HG02759 (cell line): Measurements from ENCODE around the gene COPG1.
"Not testable (repeated sequence)": the region's sequence is repeated elsewhere in the genome, so short reads cannot be mapped to it uniquely, and the experiment has no call there.

Experiments used
- ATAC-seq: cut with Tn5 transposase; IDR thresholded peaks from one replicate; pipeline ENCODE4 v1.9.1; 2021; ENCODE audit warnings: mild to moderate bottlenecking, moderate library complexity; ENCODE audit not compliant: unreplicated experiment

The COPG1 gene

DNA sequence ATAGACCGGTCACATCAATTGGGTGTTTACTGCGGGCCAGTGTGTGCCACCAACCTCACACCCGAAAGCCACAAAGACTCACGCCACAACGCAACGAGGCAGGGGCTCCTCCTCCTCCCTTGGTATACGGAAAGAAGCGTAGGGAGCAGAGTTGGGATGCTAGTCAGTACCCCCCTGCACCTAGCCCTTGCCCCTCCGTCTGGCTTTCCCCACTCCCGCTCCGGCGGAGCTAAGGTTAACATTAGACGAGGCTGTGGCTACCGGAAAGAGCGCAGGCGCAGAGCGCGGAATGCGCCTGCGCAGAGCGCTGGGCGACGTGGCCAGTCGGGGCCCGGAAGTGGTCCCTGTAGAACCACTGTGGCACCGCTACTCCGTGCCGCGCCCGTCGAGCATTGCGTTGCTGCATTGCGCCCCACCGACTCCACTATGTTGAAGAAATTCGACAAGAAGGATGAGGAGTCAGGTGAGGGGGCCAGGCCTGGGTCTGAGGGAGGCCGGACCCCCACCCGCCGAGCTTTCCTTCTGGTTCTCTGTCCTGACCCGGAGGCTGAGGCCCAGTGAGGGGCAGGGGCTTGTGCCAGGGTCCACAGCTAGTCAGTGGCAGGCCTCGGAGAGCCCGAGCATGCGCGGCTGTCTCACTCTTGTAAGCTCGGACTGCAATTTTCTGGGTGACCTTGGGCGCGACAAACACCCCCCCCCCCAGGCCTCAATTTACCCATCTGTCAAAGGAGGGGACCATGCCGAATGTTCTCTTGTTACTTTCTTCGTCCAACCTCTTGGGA is at the start of gene COPG1:
COPG1 (plus strand) TSS at position 323 of the 782 bp plus-strand sequence; CDS start at position 427, 104 bp downstream.
- ATAC-seq = peak; percentile 92

- ATAC-seq = no peak
Observed at GRCh38 chr3:129204473-129204872, 44.9 kb upstream of the COPG1 start.

DNA sequence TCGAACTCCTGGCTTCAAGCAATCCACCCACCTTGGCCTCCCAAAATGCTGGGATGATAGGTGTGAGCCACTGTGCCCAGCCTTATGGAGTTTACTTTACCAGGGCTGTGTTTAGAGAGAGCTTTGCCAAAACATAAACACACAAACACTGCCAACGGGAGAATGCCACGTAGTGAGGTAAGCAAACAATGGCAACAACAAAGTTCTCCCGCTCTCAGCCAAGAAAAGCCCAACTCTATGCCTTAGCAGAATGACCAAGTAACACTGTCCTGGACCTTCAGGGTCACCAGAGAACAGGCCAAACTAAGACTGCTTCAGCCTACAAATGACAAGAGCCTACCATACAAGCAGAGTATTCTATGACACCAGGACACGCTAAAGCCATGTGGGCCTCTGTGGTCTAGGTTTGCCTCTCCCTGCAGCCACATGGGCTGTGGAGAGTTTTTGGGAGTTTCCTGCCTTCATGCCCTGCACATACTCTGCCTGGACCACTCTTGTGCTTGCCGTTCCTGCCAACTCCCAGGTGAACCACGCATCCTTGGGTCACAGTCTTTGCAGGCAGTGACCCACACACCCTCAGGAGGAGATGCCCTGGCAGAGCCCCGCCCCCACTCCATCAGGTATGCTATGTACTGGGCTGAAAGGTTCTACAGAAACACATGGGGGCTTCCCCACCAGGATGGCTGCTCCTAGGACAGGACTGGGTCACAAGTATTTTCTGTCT is 44.1 kb upstream of the COPG1 start:
- no peak for ATAC-seq

GRCh38 chr3:129207479-129207878 is 41.9 kb upstream of the COPG1 start:
- ATAC-seq = no peak

DNA sequence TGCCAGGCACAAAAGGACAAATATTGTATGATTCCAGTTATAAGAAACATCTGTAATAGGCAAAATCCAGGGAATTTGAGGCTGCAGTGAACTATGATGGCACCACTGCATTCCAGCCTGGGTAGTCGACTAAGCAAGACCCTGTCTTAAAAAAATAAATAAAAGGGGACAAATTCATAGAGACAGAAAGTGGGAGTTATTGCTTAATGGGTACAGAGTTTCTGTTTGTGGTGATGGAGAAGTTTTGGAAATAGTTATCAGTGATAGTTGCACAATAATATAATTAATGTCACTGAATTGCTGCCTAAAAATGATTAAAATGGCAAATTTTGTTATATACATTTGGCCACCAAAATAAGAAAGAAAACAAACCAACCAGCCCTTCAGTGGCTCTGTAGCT is 38.1 kb upstream of the COPG1 start:
- ATAC-seq = no peak

DNA sequence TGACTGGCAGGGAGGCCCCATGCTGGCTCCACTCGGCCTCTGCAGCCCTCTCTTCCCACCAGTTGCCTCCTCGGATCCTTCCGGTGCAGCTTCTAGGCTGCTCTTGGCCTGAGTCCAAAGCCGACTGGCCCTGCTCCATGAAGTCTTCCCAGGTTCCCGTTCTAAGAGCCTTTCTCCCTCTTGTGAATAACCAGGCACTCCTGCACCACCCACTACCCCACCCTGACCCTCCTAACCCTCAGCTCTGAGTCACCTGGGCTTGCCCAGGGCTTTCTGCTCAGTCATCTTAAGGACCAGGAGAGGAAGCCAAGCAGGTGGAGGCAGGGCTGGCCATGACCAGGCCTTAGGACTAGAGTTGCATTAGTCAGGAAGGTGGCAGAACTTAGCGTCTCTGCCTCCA is 37.6 kb upstream of the COPG1 start:
- no peak for ATAC-seq

DNA sequence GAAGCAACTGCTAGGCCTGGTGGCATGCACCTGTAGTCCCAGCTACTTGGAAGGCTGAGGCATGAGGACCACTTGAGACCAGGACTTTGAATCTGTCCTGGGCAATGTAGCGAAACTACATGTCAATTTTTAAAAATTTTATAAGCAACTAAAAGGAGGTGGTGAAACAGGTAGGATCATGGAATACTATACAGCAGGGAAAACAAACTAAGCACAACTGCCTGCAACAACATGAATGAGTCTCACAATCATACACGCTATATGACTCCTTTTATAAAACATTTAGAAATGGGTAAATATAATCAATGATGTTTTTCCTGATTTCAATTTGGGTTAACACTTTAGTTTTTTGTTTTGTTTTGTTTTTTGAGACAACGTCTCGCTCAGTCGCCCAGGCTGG is 36.2 kb upstream of the COPG1 start:
- no peak for ATAC-seq

- ATAC-seq = no peak
Observed at GRCh38 chr3:129218742-129219141, 30.7 kb upstream of the COPG1 start.

GRCh38 chr3:129224387-129224786 is 25.0 kb upstream of the COPG1 start:
- not testable (repeated sequence) for ATAC-seq

DNA sequence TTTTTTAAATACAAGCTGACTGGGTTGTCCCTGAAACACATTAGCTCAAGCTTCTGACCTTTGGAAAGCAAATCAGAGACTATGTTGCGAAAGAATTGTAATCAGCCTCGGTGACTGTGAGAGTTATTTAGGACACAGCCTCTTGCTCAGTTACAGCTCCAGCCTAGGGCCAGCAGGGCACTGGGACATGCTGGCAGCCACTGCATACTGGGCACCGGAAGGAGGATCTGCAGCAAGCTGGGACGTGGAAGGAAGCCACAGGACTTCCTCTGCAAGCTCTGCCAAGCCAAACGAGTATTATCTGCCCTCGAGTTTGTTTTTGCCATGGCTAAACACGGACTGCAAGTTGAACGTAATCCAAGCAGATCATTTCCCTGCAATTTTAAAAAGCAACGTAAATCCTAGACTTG is 24.4 kb upstream of the COPG1 start:
- no peak for ATAC-seq

DNA sequence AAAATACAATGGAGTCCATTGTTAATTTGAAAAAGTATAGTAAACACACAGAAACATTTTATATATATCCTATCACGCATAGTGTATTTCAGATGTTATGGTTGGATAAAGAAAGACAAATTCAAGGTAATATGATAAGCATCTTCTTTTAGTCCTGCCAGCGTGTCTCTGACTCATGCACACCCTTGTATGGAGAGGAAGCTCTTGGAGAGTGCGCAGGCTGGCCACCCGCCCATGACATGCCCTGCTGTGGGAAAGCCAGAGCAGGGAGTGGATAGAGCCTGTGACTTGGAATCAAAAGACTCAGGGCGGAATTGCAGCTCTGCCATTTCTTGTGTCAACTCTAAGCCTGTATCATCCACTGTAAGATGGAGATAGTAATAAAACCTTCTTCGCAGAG is 23.0 kb upstream of the COPG1 start:
- ATAC-seq = no peak

DNA sequence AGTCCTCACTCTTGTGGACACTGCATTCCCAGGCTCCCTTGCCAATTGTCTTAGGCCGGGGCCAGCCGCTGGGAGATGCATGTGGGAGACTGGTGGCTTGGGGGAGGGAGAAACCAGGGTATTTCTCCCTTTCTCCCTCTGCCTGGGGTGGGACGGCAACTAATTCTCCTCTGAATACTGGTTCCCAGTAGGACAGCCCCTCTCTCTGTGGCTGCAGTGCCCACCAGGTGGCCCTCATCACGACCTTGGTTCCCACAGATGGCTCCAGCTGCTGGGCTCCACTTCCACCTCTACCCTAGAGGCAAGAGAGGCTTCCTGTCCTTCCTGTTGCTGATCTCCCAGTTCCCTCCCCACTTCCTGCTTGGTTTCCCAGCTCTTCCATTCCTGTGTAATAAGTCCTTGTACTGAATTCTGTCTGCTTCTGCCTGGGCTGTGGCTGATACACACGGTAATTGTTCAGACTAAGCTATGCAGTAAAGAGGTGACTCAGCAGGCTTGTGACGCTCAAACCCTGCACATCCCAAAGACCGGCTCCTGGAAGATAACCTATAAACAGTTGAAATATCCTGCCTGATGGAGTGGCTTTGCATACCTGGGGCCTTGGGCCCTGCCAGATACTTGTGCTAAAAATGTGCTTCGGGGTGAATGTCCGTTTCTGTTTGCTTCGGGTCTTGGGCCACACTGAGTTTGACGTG is 20.4 kb upstream of the COPG1 start:
- no peak for ATAC-seq

DNA sequence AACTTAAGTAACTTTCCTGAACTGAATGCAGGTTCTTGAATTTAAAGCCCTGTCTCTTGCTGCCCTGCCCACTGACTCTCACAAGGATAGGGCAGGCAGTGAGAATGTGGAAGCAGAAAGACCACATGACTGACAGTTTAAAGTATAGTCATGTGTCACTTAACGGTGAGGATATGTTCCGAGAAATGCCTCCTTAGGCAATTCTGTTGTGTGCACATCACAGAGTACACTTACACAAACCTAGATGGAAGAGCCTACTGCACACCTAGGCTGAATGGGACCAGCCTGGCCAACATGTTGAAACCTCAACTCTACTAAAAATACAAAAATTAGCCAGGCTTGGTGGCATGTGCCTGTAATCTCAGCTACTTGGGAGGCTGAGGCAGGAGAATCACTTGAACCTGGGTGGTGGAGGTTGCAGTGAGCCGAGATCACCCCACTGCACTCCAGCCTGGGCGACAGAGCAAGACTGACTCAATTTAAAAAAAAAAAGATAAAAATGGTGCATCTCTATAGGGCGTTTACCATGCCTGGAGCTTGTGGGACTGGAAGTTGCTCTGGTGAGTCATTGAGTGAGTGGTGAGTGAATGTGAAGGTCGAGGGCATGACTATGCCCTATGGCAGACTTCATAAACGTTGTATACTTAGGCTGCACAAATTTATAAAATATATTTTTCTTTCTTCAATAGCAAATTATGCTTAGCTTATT is 18.9 kb upstream of the COPG1 start:
- ATAC-seq = peak; percentile 35

DNA sequence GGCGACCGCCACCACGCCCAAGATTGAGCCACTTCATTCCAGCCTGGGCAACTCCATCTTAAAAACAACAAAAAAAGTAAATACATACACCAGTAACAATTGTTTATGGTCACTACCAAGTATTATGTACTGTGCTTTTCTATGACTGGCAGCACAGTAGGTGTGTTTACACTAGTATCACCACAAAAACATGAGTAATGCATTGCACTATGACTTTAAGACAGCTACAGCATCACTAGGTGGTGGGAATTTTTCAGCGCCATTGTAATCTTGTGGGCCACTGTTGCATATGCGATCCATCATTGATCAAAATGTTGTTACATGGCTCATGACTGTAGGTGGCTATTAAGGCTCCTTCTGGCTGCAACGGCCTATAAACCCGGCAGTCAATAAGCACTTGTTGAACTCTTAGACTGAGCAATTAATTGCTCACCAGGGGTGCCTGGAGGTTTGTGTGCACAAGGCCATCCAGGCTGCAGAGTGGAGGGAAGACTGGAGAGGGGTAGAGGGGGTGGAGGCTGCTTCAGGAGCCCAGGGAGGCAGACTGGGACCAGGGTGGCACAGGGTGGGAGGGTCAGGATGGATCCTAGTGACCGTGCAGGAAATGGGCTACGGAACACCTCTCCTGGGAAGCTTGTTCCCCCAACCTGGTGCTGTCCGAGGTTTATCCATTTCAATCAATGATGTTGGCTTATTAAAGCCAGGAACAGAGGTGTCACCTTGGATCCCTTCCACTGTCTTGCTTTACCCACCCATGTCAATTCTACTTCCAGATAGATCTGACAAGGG is 17.9 kb upstream of the COPG1 start:
- ATAC-seq = no peak

DNA sequence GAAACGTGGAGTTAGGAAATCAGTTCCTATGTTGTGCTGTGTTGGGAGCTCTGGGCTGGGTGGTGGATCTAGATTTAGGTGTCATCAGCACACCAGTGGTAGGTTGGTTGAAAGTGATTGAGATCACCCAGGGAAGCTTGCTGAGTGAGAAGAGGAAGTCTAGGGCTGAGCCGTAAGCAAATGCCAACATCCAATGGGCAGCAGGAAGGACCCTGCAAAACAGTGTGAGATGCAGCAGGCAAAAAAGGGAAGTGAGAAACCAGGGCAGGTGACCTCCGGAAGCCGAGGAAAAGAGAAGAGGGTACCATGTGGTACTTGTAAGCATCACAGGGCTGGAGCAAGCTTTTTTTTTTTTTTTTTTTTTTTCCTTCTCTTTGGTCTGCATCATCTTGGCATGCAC is 15.9 kb upstream of the COPG1 start:
- peak; percentile 85 for ATAC-seq

GRCh38 chr3:129234441-129234840 is 15.0 kb upstream of the COPG1 start:
- ATAC-seq = no peak

GRCh38 chr3:129235344-129235917 is 14.0 kb upstream of the COPG1 start:
- ATAC-seq = no peak

DNA sequence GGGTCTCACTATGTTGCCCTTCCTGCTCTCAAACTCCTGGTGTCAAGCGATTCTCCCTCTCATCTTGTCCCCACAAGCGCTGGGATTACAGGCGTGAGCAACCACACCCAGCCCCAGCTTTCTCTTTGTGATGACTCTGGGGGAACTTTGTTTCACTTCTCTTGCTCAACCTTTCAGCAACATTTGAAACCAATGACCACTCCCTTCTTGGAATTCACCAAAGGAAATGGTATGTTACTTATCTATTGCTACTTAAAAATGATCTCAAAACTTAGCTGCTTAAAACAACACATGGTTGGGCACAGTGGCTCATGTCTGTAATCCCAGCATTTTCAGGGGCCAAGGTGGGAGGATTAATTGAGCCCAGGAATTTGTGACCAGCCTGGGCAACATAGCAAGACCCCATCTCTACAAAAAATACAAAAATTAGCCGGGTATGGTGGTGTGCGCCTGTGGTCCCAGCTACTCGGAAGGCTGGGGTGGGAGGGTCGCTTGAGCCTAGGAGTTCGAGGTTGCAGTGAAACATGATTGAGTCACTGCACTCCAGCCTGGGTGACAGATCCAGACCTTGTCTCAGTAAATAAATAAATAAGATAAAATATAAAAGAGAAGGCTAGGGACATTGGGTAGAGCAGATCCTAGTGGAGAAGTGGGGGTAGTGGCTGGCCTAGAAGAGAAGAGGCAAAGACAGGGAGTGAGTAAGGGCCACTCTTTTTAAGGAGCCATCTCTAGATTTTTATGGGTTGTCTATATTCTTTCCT is 10.3 kb upstream of the COPG1 start:
- ATAC-seq = no peak

GRCh38 chr3:129239991-129240390 is 9.4 kb upstream of the COPG1 start:
- no peak for ATAC-seq
